Liver (tissue), 3 donors: ENCODE measurements around the gene BUD13.

ENCODE experiments used
- ATF3 ChIP-seq: IDR thresholded peaks from 2 replicates; pipeline ENCODE4 v1.6.1; 2016; ENCODE audit warnings: antibody characterized with exemption
- CTCF ChIP-seq: fragments of 150-350 bp; IDR thresholded peaks from 2 replicates; pipeline ENCODE4 v1.5.1; 2017; ENCODE audit warnings: improper control_type of control experiment, low read depth, low read length; ENCODE audit not compliant: missing input control
- EGR1 ChIP-seq, 2 donors: IDR thresholded peaks; 2 replicates each; pipeline ENCODE4 v1.6.1; 2016 to 2018; ENCODE audit warnings: antibody characterized with exemption in 2 of 2, low read depth in 2 of 2
- FOXA2 ChIP-seq: IDR thresholded peaks from 2 replicates; pipeline ENCODE4 v1.6.1; 2016; ENCODE audit warnings: antibody characterized with exemption
- GABPA ChIP-seq, 2 donors: IDR thresholded peaks in 1 of 2; conservative IDR thresholded peaks in 1 of 2; 2 replicates each; pipeline ENCODE4 v1.6.1; 2016; ENCODE audit warnings: antibody characterized with exemption in 2 of 2, mild to moderate bottlenecking in 1 of 2, moderate library complexity in 1 of 2
- HNF4A ChIP-seq, 2 donors: conservative IDR thresholded peaks; 2 replicates each; pipeline ENCODE4 v1.6.1; 2016; ENCODE audit warnings: antibody characterized with exemption in 2 of 2, mild to moderate bottlenecking in 2 of 2
- JUND ChIP-seq, 2 donors: IDR thresholded peaks; 2 replicates each; pipeline ENCODE4 v1.6.1; 2016; ENCODE audit warnings: antibody characterized with exemption in 2 of 2
- MAX ChIP-seq: IDR thresholded peaks from 2 replicates; pipeline ENCODE4 v1.6.1; 2016; ENCODE audit warnings: antibody characterized with exemption
- RAD21 ChIP-seq, 2 donors: IDR thresholded peaks; 2 replicates each; pipeline ENCODE4 v1.6.1; 2016; ENCODE audit warnings: antibody characterized with exemption in 2 of 2, mild to moderate bottlenecking in 2 of 2
- REST ChIP-seq: IDR thresholded peaks from 2 replicates; pipeline ENCODE4 v1.6.1; 2016; ENCODE audit warnings: antibody characterized with exemption, mild to moderate bottlenecking
- RXRA ChIP-seq, 2 donors: IDR thresholded peaks; 2 replicates each; pipeline ENCODE4 v1.6.1; 2017 to 2018; ENCODE audit warnings: antibody characterized with exemption in 2 of 2, mild to moderate bottlenecking in 1 of 2
- SP1 ChIP-seq: IDR thresholded peaks from 2 replicates; pipeline ENCODE4 v1.6.1; 2018; ENCODE audit warnings: antibody characterized with exemption, mild to moderate bottlenecking
- TAF1 ChIP-seq: conservative IDR thresholded peaks from 2 replicates; pipeline ENCODE4 v1.6.1; 2016; ENCODE audit warnings: antibody characterized with exemption, mild to moderate bottlenecking
- donor health status: healthy.
- donor health status: healthy.

- TF ChIP-seq CTCF (no peak), SP1 (no peak), RXRA (IDR thresholded peaks at IDR 0.05) (no peak), REST (no peak), GABPA (IDR thresholded peaks at IDR 0.05 in 1 of 2, conservative IDR thresholded peaks at IDR 0.05 in 1 of 2) (no peak), RAD21 (IDR thresholded peaks at IDR 0.05) (no peak), TAF1 (no peak), HNF4A (conservative IDR thresholded peaks at IDR 0.05) (no peak), FOXA2 (no peak), EGR1 (IDR thresholded peaks at IDR 0.05; ENCODE audit: low read depth in 2 of 2) (no peak), MAX (no peak), ATF3 (no peak), JUND (IDR thresholded peaks at IDR 0.05) (no peak)
These were observed 30.7 kb downstream of the BUD13 start for GRCh38 chr11:116742104-116742503.
